ENCODE results near the gene NUDT8. TPM values are rescaled to one million over a fixed set of nuclear protein-coding genes. Genes with fewer than 3 reads are reported as not detected.

The NUDT8 gene
- total and polyA plus RNA-seq, 2 of the 8 experiments (the other 6 are each of a cell fraction or from before 2014, with no cell fraction given): 7.2 to 8.3 TPM

- Histone ChIP-seq H2BK12ac (ENCODE audit: low read depth, low read length) (no peak overlapping the region), H3K4ac (replicated peaks; ENCODE audit: insufficient read length, low read depth, low read length) (no peak overlapping the region), H3K79me2 (ENCODE audit: control insufficient read depth in 1 of 2, insufficient read depth in 2 of 2, low read length in 2 of 2) (no peaks in the 10 kb centered on the region), H3K4me1 (replicated peaks in 1 of 4; ENCODE audit: control insufficient read depth in 3 of 4, insufficient read depth in 4 of 4, low read length in 3 of 4) (peaks cover 5 to 13% (median 10%) of the 10 kb centered on the region in 4 experiments; a peak in 6 of 7 replicates), H4K20me1 (replicated peaks in 1 of 2; ENCODE audit: control insufficient read depth in 1 of 2, insufficient read depth in 2 of 2, low read length in 2 of 2) (no peaks in the 10 kb centered on the region), H3K4me2 (ENCODE audit: insufficient read depth in 1 of 2, low read depth in 2 of 2, low read length in 2 of 2) (no peak overlapping the region), H3K27me3 (replicated peaks in 1 of 4; ENCODE audit: control insufficient read depth in 3 of 4, extremely low read depth in 1 of 4, insufficient read depth in 3 of 4, low read length in 3 of 4) (peaks cover 0 to under 1% (median 0%) of the 10 kb centered on the region in 4 experiments; a peak in 2 of 7 replicates), H2BK5ac (ENCODE audit: low read depth, low read length) (no peak overlapping the region), H3K14ac (ENCODE audit: insufficient read length) (no peak overlapping the region), H3K23me2 (ENCODE audit: low read depth, low read length) (no peaks in the 10 kb centered on the region), H2AK5ac (ENCODE audit: low read depth, low read length) (no peak overlapping the region), H3K4me3 (ENCODE audit: extremely low read depth in 1 of 4, insufficient read depth in 2 of 4, low read depth in 3 of 4, low read length in 4 of 4) (no peak overlapping the region), H3K23ac (ENCODE audit: insufficient read length) (no peak overlapping the region), H2BK15ac (ENCODE audit: low read length) (peak overlapping the region; percentile 81; the same call in 1 of the 2 replicates), H2BK120ac (replicated peaks; ENCODE audit: low read depth, low read length) (no peak overlapping the region), H3K79me1 (ENCODE audit: low read depth, low read length) (no peaks in the 10 kb centered on the region), H4K91ac (replicated peaks; ENCODE audit: insufficient read length, low read length) (no peak overlapping the region), H3K27ac (ENCODE audit: low read depth, low read length) (no peak overlapping the region), H3K56ac (replicated peaks; ENCODE audit: insufficient read length, low read depth, low read length) (no peak overlapping the region), H3K18ac (ENCODE audit: extremely low read depth, low read length) (0 out of 2 replicates have a peak overlapping the region, but pooled peaks have one; percentile 6), H4K5ac (ENCODE audit: insufficient read length, low read depth, low read length) (no peak overlapping the region), H3K9ac (replicated peaks in 1 of 4; ENCODE audit: extremely low read depth in 1 of 4, low read depth in 3 of 4, low read length in 3 of 4) (no peak overlapping the region), H4K8ac (ENCODE audit: extremely low read depth, insufficient read depth, low read length) (no peak overlapping the region), H2AFZ (ENCODE audit: low read length) (no peak overlapping the region), H3K36me3 (ENCODE audit: control insufficient read depth in 2 of 4, insufficient read depth in 4 of 4, low read length in 3 of 4) (no peaks in the 10 kb centered on the region), H3K9me3 (ENCODE audit: insufficient read depth in 2 of 2, low read depth in 1 of 2, low read length in 1 of 2) (peaks cover 5 to 10% of the 10 kb centered on the region in 2 experiments; a peak in 3 of 4 replicates), H2BK20ac (ENCODE audit: low read length) (no peak overlapping the region)
- DNase-seq (ENCODE audit: low read depth in 1 of 2, low spot score in 2 of 2) (no peak), FAIRE-seq (no peak)
- no peak for TF ChIP-seq RAD21 (IDR thresholded peaks at IDR 0.05 in 1 of 2, conservative IDR thresholded peaks at IDR 0.05 in 1 of 2; ENCODE audit: low read depth in 2 of 2, low read length in 2 of 2)
- POLR2A ChIA-PET (ENCODE audit: partially characterized antibody): interaction anchor here (0.6 to 5.1 kb wide), 3 partner anchors 10 to 79 kb away, joined by 3 to 64 read pairs (median 8); partner anchors contain the start of gene GSTP1
- CTCF ChIA-PET (ENCODE audit: partially characterized antibody): interaction anchor here (1.1 to 2.1 kb wide), 5 partner anchors 8 to 28 kb away, joined by 3 to 6 read pairs (median 5); no protein-coding TSS in a partner anchor
- 87% methylated on average over 7 of the region's 7 CpGs; no CpG with 5 or more reads in 1 of the 2 experiments for WGBS, 2 experiments (ENCODE audit: extremely low coverage in 1 of 2, insufficient coverage in 1 of 2, insufficient read length in 1 of 2, insufficient replicate concordance in 2 of 2, low coverage in 1 of 2, low lambda C conversion rate in 2 of 2, missing lambda C conversion rate in 1 of 2)
Measured at GRCh38 chr11:67600324-67601029, 29.3 kb downstream of the NUDT8 start.
